Liver (tissue), 3 donors: ENCODE measurements around the gene PRR5L.

Experiments
- CTCF ChIP-seq: fragments of 150-350 bp; IDR thresholded peaks from 2 replicates; pipeline ENCODE4 v1.5.1; 2017; ENCODE audit warnings: improper control_type of control experiment, low read depth, low read length; ENCODE audit not compliant: missing input control
- FOXA1 ChIP-seq: IDR thresholded peaks from 2 replicates; pipeline ENCODE4 v1.6.1; 2016; ENCODE audit warnings: antibody characterized with exemption
- JUND ChIP-seq, 2 donors: IDR thresholded peaks; 2 replicates each; pipeline ENCODE4 v1.6.1; 2016; ENCODE audit warnings: antibody characterized with exemption in 2 of 2
- MAX ChIP-seq: IDR thresholded peaks from 2 replicates; pipeline ENCODE4 v1.6.1; 2016; ENCODE audit warnings: antibody characterized with exemption
- REST ChIP-seq: IDR thresholded peaks from 2 replicates; pipeline ENCODE4 v1.6.1; 2016; ENCODE audit warnings: antibody characterized with exemption, mild to moderate bottlenecking
- SP1 ChIP-seq: IDR thresholded peaks from 2 replicates; pipeline ENCODE4 v1.6.1; 2018; ENCODE audit warnings: antibody characterized with exemption, mild to moderate bottlenecking
- TAF1 ChIP-seq: conservative IDR thresholded peaks from 2 replicates; pipeline ENCODE4 v1.6.1; 2016; ENCODE audit warnings: antibody characterized with exemption, mild to moderate bottlenecking
- donor health status: healthy.
- donor health status: healthy.

DNA sequence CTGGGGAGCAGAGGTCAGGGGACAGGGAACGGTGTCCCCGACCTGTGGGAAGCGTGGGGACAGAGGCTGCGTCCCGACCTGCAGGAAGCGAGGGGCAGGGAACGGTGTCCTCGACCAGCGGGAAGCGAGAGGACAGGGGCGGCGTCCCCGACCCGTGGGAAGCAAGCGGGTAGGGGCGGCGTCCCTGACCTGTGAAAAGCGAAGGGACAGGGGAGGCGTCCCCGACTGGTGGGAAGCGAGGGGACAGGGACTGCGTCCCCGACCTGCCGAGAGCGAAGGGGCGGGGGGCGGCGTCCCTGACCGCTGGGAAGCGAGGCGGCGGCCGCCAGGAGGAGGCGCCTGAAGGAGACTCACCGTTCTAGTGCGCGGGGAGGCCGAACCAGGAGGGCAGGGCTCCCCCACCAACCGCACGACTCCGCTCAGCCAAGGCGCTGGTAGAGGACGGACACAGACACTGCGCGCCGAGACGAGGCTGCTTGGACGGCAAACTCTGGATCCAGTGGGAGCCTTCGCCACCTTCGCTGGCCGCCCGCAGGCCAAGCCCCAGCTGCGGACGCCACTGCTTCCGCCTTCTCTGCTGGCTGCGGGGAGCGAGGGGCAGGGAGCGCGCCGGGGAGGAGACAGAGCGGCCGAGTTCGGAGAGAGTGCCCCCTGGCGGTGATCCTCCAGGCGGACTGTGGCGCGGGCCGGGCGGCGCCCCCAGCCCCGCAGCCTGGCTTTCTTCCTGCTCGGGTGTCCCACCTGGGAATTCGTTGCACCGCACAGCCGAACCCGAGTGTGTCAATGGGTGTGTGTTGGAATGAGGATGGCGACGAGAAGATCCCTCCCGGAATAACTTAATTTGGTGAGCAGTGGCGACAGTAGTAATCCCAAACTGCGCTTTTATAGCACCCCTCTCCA lies 213.9 kb downstream of the PRR5L start, which contains the start of gene TRAF6:
- TF ChIP-seq CTCF = peak; percentile 85
- no peak for TF ChIP-seq SP1
- TF ChIP-seq FOXA1 = no peak
- peak; percentile 49 for TF ChIP-seq REST
- peak; percentile 37 for TF ChIP-seq TAF1
- no peak for TF ChIP-seq MAX
- TF ChIP-seq JUND (IDR thresholded peaks at IDR 0.05) = no peak
